Stimulated activated CD8-positive, alpha-beta memory T cell treated with anti-CD3 and anti-CD28 coated beads, Interleukin-7, amount 100 ng/mL, for 24 hours (primary cell): ENCODE results near the gene COCH.
"Not testable (repeated sequence)": the region's sequence is repeated elsewhere in the genome, so short reads cannot be mapped to it uniquely, and the experiment has no call there.

Source experiments
- DNase-seq: peaks from one replicate; pipeline ENCODE4 v3.0.0-alpha.2; 2020; ENCODE audit warnings: low read depth

The COCH gene

DNA sequence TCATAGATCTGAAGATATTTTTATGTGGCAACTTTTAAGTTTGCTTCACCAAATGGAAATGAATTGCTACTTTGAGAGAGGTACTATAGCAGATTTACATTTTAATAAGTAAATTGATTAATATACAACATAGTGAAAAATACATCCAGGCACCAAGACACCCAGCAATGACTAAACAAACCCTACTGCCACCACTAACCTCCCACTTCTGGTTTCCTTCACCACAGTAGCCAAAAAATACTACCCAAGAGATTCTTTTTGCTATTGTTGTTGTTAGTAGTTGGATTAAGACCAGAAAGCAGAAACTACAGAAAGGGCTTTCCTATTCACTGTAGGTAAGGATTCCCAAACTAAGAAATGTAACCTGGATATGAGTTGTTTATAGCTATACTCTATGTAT, 54.1 kb downstream of the COCH start:
- DNase-seq = no peak

DNA sequence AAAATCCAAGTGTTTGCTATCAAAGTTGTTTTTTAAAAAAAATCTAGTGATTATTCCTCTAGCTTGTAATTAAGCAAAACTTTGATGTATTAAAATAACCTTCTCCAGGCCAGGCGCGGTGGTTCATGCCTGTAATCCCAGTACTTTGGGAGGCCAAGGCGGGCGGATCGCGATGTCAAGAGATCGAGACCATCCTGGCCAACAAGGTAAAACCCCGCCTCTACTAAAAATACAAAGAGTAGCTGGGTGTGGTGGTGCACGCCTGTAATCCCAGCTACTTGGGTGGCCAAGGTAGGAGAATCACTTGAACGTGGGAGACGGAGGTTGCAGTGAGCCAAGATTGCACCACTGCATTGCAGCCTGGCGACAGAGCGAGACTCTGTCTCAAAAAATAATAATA, 59.6 kb downstream of the COCH start:
- DNase-seq = not testable (repeated sequence)

DNA sequence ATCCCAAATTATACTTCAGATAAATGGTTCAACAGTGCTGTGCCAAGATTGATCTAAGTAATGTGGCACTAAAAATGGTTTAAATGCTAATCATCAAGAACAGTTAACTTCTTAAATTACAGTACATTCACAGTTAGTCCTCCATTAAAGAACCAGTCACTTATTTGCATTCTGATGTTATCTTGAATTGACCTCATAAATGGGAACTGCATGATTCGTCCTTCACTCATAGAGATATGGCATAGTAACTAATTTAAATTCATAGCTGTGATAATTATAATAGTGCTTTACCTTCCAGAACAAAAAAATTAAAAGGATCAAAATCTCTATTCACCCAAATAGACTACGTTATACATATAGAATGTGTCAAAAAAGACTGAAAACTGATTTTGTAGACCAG, 61.1 kb downstream of the COCH start:
- DNase-seq = no peak

DNA sequence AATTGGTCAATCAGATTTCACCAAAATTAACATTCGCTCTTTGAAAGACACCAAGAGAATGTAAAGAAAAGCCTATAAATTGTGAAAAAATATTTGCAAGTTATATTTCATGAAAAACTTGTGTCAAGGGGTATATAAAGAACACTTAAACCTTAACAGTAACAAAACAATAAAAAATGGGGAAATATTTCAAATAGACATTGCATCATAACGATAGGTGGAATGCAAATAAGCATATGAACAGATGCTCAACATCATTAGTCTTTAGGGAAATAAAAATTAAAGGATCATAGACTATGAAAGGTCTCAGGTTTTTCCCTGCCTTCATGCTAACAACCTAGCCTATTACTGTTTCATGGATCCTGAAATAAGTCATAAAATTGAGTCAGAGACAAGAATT, 64.3 kb downstream of the COCH start:
- no peak for DNase-seq
